AG09309 (cell line): ENCODE results near the gene ATXN2.
"Not testable (repeated sequence)": the region's sequence is repeated elsewhere in the genome, so short reads cannot be mapped to it uniquely, and the experiment has no call there.

ENCODE experiments used
- DNase-seq: peaks from one replicate; pipeline ENCODE4 v3.0.0-alpha.2; 2010; ENCODE audit warnings: low read depth
- H3K4me3 ChIP-seq: 2 replicates; pipeline ENCODE4 v1.5.1; 2011; ENCODE audit warnings: mild to moderate bottlenecking, low read depth, low read length, moderate library complexity; ENCODE audit not compliant: control insufficient read depth
- CTCF ChIP-seq: IDR thresholded peaks from 2 replicates; pipeline ENCODE4 v1.5.1; 2011; ENCODE audit warnings: mild to moderate bottlenecking, low read depth, low read length, inconsistent platforms; ENCODE audit not compliant: insufficient read depth, control insufficient read depth; ENCODE audit errors: missing control alignments

ATXN2 gene

GRCh38 chr12:111494676-111495075, 104.4 kb downstream of the ATXN2 start:
- H3K4me3 ChIP-seq = no peak overlapping the region
- no peak for TF ChIP-seq CTCF
- DNase-seq = no peak

DNA sequence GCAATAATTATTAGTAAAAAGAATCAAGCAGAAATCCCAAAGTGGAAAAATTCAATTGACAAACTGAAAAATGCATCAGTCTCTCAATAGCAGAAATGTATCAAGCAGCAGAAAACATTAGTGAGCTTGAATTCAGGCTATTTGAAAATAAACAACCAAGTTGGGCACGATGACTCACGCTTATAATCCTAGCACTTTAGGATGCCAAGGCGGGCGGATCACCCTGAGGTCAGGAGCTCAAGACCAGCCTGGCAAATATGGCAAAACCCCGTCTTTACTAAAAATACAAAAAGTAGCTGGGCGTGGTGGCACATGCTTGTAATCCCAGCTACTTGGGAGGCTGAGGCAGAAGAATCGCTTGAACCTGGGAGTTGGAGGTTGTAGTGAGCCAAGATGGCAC, 106.1 kb downstream of the ATXN2 start:
- H3K4me3 ChIP-seq, DNase-seq: not testable (repeated sequence)

- H3K4me3 ChIP-seq = no peak overlapping the region
- DNase-seq = no peak
- TF ChIP-seq CTCF = no peak
Observed at GRCh38 chr12:111488798-111489197, 110.3 kb downstream of the ATXN2 start.

- DNase-seq = no peak
- H3K4me3 ChIP-seq = no peak overlapping the region
- TF ChIP-seq CTCF = no peak
Observed at GRCh38 chr12:111488271-111488670, 110.8 kb downstream of the ATXN2 start.

- no peak overlapping the region for H3K4me3 ChIP-seq
- TF ChIP-seq CTCF = peak; percentile 17
- DNase-seq = no peak
Observed at GRCh38 chr12:111482462-111482861, 116.7 kb downstream of the ATXN2 start.

GRCh38 chr12:111471236-111471635, 127.9 kb downstream of the ATXN2 start:
- H3K4me3 ChIP-seq = no peak overlapping the region
- TF ChIP-seq CTCF = no peak
- DNase-seq = no peak

DNA sequence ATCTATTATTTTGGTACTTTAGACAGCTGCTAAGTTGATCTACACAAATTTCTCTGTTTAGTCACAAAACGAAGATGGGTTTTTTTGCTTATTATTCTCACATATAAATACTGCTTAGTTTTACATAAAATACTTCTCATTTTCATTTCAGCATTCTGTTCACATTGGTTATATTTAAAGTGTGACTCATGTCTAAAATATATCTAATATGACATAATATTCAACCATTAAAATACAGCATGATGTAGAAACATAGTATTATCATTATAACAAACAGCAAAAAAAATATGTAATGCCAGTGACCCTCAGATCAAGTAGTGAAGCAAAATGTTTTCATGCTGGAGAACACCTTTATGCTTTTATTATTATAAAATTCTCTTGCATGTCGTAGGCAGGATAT, 129.7 kb downstream of the ATXN2 start:
- no peak for DNase-seq
- TF ChIP-seq CTCF = no peak
- H3K4me3 ChIP-seq = no peak overlapping the region
